NCI-H82 treated with DMSO at 0.1 percent for 48 hours (cell line): ENCODE data around the gene TCFL5.

Source experiments
- DNase-seq: peaks from one replicate; lab custom pipeline; 2025; ENCODE audit not compliant: unreplicated experiment; lab: John Stamatoyannopoulos, UW

TCFL5 gene

DNA sequence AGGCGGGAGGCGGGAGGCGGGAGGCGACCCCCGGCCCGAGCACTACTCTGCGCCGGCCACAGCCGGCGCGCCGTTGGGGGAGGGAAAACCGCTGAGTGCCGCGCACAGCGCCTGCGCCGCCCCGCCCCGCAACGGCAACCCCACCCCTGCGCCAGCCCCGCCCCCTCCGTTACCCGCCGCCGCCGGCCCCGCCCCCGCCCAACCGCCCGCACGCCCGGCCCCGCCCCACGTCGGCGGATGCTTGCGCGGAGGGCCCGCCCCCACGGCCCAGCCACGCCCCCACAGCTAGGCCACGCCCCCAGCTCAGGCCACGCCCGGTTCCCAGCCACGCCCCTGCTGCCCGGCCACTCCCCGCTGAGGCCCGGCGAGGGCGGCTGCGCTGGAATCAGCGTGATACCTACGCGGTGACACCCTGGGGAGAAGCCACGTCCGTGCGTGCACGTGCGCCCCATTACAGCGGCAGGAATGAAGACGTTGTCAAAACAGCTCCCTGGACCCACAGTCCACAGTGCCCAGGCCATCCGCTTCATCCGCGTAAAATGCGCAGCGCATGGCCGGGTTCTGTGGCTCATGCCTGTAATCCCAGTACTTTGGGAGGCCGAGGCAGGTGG is at the start of gene TCFL5:
Gene TCFL5, minus strand, starts transcription at position 97 of the 611 bp plus-strand sequence. CDS start 152 bp downstream, outside the sequence.
- peak; percentile 38 for DNase-seq

DNA sequence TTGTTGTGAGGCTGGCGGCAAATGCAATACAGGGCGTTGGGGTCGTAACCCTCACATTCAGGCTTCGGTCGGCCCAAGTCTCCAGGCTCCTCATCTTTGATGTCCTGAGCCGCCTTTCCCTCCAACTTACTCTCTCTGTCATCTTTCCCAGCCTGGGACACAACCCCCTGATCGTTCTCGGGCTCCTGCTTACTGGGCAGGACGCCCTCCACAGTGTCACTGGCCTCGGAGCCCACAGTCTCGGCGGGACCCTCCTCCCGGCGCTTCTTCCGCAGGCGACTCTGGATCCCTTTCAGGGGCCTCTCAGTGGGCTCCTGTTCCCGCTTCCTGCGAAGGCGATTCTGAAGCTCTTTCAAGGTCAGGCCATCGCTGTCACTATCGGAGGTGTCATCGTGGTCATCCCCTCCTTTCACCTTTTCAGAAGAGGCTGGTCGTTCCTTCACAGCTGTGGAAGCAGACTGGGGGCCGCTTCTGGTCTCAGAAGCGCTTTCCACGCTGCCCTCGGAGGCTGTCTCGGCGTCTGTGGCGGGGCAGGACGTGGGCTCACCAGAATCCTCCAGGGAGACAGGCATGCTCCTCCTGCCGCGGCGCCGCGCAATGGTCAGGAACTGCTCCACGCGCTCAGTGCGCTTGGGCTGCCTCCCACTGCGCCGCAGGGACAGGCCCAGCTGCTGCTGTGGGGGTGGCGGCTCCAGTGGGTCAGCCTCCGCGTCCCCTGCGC is 49.3 kb upstream of the TCFL5 start:
- no peak for DNase-seq

DNA sequence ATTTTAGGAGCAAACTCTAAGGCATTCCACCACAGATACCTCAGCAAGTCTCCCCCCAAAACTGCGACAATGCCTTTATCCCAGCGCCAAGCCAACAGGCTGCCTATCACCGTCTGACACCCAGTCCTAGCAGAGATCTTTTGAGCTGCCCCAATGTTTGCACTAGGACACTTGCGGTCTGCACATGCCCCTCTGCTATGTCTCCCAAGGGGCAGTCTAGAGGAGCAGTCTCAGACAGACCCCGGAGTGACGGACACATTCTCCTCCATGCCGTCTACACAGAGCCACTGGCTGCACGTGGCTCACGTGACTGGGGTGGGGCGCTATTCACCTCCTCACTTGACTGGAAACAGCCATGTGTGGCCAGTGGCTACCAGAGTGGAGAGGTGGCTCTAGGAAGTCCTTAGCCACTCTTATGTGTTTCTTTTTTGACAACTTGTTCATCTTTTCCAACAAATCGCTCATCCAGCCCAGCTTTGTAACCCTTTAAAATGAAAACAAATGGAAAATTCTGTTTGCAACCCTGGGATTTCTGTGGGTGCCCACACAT is 48.7 kb upstream of the TCFL5 start:
- no peak for DNase-seq

DNA sequence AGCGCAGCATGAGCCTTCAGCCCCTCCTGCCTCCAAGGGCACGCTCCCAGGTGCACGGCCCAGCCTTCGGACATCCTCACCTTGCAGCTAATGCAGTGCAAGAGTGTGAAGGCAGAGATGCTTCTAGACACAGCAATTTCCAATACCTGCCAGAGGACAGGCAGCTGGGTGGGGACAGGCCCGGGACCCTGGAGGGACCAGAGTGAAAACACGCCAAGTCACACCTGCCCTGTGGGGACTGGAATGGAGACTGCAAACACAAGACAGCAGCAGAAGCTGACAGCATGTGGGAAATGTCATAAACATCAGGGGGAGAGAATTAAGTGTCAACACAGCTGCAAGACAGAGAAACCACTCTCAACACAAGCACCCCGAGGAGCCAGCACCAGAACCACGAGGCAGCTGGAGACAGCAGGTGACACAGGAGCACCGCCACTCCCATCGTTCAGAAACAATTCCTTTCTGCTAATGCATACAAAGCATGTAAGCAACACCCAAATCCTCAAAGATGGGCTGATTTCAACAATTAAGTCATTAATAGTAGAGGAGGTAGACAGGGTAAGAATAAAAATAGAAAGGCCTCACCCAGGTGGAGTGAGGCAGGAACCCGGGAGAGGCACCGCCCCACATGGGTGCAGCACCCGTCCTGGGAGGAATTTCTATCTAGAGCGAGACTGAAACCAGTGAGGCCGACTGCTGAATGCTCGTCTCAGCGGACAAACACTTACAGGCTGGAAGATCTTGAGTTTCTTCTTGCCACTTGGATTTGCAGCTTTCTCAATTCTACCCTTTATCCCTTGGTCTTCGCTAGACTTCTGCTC is 47.6 kb upstream of the TCFL5 start:
- no peak for DNase-seq

GRCh38 chr20:62907384-62908317 is 46.0 kb upstream of the TCFL5 start:
- no peak for DNase-seq

DNA sequence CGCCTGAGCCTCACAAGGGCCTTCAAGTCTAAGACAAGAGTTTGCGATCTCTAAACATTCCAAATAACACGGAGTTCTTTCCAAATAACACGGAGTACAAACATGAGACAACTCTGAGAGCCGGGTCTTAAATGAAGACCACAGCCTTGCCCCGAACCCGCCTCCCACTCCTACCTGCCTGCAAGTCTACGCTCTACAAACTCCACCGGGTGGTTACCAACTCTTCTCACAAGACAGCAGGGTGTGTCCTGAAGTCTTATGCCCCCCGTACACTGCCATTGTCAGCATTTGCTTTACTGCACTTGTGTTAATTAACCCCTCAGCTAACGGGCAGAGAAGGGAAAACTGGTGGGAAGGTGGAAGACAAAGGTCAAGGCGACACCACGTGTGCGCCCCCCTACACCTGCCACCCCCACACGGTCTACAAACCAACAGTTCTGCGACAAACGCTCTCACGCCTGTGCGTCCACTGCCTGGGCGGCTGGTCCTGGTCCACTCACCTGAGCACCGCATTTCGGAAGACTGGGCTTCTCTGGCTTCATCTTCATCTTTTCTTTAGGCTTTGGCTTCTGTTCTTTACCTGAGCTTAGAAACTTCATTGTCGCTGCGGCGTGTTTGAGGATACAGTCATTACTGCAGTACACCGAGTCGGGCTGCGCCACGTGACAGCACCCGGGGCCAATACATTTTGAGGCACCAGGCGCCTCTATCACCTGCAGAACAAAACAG is 45.2 kb upstream of the TCFL5 start:
- DNase-seq, result no peak

DNA sequence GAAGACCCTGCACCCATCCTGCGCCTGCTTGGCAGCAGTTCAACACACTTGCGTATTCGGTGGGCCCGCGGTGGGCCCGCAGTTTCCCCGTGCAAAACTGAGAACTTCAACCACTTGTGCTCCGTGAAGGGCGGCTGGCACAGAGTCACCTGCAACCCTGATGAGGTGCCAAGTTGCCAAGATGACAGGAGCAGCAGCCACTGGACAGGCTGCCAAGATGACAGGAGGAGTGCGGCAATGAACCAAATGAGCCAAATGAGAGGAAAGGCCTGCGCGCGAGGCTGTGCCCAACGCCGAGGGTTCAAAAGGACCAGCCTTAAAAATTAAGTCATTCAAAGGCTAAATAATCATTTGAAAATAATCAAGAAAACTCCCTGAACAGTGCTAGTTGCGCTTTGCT is 44.6 kb upstream of the TCFL5 start:
- no peak for DNase-seq

DNA sequence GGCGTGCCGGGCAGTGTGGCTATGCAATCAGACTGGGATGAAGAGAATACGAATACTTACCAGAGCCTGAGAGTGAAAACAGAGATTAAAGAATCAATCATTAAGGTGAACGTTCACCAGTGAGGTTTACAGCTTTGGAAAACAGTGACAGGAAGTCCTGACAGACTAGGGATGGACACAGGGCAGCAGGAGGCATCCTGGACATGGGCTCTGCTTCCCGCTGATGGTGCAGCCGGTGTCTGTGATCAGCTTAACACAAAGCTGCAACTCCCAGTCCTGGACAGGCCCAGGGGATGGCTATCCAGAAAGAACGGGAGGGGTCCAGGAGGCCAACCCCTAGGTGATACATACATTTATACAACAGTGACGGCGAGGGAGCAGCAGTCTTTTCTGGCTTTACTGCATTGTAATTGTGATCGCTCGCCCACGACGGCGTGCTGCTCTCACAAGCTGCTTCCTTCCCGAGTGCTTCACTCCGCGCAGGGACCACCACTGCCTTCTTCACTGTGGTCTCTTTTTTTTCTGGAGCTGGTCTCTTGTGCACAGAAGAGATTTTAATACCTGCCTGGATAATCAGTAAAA is 44.0 kb upstream of the TCFL5 start:
- no peak for DNase-seq

DNA sequence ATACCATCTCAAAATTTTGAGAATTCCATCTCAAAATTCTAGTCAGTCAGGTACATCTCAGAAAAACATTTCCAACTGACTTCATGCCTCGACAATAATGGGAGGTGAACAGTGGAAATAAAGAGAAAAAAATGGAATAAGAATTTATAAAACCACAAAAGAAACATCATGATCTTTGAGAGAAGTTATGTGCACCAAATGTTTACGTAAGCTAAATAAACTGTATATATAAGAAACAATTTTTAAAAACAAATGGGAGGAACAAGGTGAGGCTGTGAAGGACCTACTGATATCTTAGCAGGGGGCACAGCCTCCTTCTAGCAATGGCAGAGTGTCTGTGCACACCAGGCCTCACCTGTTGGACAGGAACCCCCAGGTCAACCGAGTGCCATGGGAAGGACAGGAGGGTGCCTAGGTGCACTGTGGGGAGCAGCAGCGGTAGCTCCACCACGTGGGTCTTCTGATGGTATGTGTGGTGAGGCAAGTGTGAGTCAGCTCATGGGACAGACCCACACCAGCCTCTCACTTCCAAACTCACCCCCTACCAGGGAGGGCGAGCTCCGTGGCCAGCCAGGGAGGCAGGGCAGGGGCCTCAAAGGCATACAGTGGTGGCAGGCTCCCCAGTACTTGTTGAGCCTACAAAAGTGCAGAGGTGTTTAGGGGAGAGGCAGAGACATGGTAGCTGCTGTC is 41.4 kb upstream of the TCFL5 start:
- DNase-seq, result no peak

DNA sequence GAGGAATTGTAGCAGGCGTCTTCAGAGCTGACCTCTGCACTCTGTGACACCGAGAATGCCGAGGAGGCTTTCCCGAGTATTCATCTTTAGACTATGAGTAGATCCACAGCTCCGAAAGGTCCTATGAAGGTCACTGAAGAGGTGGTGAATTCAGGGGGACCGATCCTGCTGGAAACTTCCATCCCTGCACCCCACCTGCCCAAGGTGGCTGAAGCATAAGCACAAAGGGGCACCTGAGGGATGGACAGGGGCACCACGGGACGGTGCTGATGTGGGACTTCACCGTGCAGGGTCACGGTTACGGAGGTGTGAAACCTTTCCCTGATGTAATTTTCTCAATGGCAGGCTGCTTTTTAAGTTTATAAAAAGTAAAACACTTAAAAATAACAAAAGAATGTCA is 40.3 kb upstream of the TCFL5 start:
- DNase-seq, result no peak

GRCh38 chr20:62900692-62901584 is 39.3 kb upstream of the TCFL5 start:
- DNase-seq, result no peak

DNA sequence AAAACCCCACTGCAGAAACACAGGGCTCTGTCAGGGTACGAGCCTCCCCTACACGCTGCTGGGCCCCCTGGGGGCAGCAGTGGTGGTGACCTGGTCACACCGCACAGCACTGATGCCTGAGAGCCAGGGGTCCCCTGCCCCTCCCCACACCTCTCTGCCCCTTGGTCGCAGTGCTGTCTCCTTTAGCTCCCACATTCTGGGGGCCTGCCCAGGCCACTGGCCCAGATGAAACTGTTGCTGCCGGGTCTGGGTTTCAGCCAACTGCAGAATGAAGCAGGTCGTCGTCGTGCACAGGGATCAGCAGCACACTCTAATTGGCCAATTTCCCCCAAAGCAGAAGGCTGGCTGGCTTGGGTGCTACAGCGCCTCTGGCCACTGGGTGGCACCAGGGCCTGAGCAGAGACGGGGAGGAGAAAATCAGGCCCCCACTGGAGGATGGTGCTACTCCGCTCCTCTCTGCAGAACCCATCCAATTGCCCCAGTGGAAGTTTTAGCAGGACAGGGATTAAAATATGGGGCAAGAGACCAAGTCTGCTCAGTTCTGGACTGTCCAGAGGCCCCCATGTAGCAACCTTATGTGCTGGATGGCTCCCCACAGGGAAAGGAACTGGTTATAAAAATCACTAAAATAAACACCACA is 38.5 kb upstream of the TCFL5 start:
- no peak for DNase-seq

DNA sequence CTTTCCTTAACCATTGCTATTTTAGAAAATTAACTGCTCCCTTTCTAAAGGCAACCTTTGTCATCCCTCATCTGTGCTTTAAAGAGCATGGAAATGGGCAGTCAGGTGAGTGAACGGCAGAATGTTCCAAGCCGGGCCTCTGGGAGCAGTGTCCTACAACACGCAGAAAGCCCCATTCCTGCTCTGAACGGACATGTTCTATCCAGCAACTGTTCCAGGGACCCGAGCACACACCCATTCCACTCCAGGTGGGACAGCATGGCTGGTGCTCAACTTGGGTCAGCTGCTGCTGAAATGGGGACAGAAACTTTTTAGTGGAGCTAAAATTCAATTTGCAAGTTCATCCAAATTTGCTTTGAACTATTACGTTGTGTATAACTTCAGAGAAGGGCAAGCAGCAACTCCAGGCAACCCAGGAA is 38.0 kb upstream of the TCFL5 start:
- DNase-seq, result no peak

DNA sequence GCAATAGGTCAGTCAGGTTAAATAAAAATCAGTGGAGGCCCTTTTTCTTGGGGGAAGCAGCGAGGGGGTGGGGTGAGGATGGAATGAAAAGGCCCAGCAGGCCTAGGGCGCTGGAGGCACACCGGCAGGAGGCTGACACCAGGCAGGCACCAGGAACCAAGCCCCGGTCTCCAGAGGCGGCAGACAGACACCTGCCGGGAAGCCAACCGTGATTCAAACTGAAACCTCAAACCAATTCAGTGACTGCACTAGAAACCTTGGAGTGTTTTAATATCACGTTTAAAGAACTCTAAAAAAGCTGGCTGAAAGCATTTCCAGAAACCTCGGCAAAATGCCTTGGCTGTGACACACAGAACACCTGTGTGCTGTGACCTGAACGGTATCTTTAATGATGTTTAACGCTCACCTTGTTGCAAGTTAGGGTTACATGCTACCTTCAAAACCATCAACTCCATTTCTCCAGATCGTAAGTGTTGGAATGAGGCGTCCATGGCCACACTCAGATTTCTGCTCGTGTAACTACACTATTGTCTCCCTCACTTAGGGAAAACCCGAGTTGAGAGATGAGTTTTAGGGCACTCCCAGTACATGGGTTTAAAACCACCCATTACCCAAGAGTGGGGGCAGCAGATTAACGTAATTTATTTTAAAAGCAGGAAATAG is 37.5 kb upstream of the TCFL5 start:
- no peak for DNase-seq

DNA sequence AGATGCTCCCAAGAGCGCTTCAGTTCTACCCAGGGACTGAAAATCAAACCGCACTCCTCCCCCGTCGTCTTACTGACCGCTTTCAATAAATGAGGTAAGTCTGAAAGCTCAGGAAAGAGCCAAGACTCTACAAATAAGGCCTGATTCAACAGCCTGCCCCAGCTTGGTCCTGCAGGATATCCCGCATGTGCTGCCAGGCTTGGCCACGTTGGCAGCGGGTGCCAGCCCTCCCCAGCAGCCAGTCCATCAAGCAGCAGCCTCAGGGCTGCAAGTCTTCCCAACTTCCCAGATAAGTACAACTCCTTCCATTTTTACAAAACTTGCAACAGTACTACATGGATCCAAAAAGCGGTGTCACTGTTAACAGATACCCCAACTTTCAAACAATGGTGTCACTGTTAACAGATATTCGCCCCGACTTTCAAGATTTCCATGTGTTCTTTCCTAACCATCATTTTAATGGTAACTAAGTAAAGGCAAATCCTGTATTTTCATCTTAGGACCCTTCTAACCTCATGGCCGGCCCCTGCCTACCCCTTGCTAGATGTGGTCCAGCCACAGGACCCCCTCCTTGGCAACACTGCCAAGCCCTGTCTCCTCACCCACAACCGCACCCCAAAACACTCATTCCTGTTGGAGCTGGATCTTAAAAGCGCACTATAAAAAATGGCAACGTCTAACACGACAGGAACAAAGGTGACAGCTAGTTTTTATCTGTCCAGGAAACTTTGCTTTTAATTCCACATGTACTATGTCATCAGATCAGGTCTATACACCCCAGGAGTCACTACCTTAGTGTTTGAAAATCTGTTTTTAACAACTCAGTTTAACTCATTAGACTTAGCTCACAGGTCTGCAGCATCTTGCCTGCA is 36.7 kb upstream of the TCFL5 start:
- no peak for DNase-seq

GRCh38 chr20:62897666-62898065 is 36.0 kb upstream of the TCFL5 start:
- peak; percentile 26 for DNase-seq
